ENCODE measurements around the gene MEIS2. TPM values are rescaled to one million over a fixed set of nuclear protein-coding genes. Genes with fewer than 3 reads are reported as not detected.
A peak's percentile ranks its signal among the peaks of the same experiment; 100 is the strongest.

MEIS2 gene
- total and polyA plus RNA-seq, 2 of the 13 experiments (the other 11 are each of a cell fraction or from before 2014, with no cell fraction given) = 10.7 to 12.4 TPM

DNA sequence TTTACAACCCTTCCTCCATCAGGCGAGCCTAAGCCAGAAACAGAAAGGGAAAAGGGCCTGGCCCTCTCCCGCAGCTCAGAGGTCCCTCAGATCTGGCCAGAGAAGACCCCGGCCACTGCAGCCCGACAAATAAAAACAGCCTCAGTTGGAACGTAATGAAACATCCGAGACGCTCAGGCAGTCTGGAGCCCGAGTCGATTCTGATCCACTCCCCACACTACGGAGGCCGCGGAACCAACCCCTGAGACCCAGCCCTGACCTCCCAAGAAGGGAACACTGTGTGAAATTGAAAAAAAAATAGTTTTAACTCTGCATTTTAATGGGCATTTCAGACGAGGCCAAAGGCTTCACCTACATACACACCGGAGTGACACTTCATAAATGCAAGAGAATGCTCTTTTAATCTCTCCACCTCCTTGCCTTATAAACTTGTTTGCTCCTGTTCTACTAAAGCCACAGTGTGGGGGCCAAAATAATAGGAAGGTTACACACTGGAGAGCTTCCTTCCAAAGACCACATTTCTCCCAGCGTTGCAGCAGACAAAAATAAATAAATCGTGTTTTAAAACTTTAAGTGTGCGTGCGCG lies 3.7 kb downstream of the MEIS2 start:
- Histone ChIP-seq H3K27me3 (ENCODE audit: control insufficient read depth in 1 of 2, insufficient read depth in 2 of 2, low read length in 2 of 2) (no peaks in the 10 kb centered on the region; a peak in 1 of 5 replicates), H3K27ac (ENCODE audit: extremely low read length, insufficient read depth, low read length) (no peak overlapping the region), H3K9me3 (ENCODE audit: low read length) (no peaks in the 10 kb centered on the region), H3K4me3 (replicated peaks in 1 of 3; ENCODE audit: insufficient read depth in 1 of 3, low read depth in 2 of 3, low read length in 3 of 3) (peak overlapping the region in 1 of 3 experiments; percentile 83; a peak in 2 of 6 replicates), H3K36me3 (replicated peaks in 1 of 2; ENCODE audit: control insufficient read depth in 1 of 2, insufficient read depth in 2 of 2, low read length in 2 of 2) (peaks cover 0 to 14% of the 10 kb centered on the region in 2 experiments; a peak in 2 of 5 replicates), H3K4me2 (ENCODE audit: low read depth, low read length) (peak overlapping the region; percentile 89), H3K79me2 (ENCODE audit: insufficient read depth, low read length) (peaks cover 6% of the 10 kb centered on the region), H3K9ac (ENCODE audit: insufficient read depth, low read depth, low read length) (peak overlapping the region; percentile 78; the same call in 1 of the 2 replicates), H3K4me1 (ENCODE audit: insufficient read depth, low read length) (peaks cover 25% of the 10 kb centered on the region), H4K20me1 (ENCODE audit: insufficient read depth, low read length) (no peaks in the 10 kb centered on the region), H2AFZ (ENCODE audit: low read length) (no peak overlapping the region)
- TF ChIP-seq ZNF577 (CRISPR knock-in tag; IDR thresholded peaks at IDR 0.05; ENCODE audit: borderline replicate concordance, low read depth) (no peak), ZNF124 (CRISPR knock-in tag; IDR thresholded peaks at IDR 0.05) (no peak), WIZ (CRISPR knock-in tag; IDR thresholded peaks at IDR 0.05) (no peak), ZNF225 (CRISPR knock-in tag; IDR thresholded peaks at IDR 0.05) (no peak), MYNN (CRISPR knock-in tag; IDR thresholded peaks at IDR 0.05; ENCODE audit: low read depth) (no peak), BHLHE40 (IDR thresholded peaks at IDR 0.05; ENCODE audit: low read length) (no peak), ZNF563 (CRISPR knock-in tag; IDR thresholded peaks at IDR 0.05) (no peak), IKZF1 (IDR thresholded peaks at IDR 0.05) (no peak), ZNF446 (CRISPR knock-in tag; IDR thresholded peaks at IDR 0.05) (no peak)
- TF ChIP-seq, protein P1, sequence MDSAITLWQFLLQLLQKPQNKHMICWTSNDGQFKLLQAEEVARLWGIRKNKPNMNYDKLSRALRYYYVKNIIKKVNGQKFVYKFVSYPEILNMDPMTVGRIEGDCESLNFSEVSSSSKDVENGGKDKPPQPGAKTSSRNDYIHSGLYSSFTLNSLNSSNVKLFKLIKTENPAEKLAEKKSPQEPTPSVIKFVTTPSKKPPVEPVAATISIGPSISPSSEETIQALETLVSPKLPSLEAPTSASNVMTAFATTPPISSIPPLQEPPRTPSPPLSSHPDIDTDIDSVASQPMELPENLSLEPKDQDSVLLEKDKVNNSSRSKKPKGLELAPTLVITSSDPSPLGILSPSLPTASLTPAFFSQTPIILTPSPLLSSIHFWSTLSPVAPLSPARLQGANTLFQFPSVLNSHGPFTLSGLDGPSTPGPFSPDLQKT (CRISPR knock-in tag; IDR thresholded peaks at IDR 0.05; ENCODE audit: borderline replicate concordance) = no peak
- WGBS (ENCODE audit: low lambda C conversion rate) = 76% methylated on average over 19 of the region's 19 CpGs
- ATAC-seq (no peak), FAIRE-seq (no peak), DNase-seq (ENCODE audit: low spot score) (no peak)
- ChIA-PET POLR2A (no interaction called here), CTCF (ENCODE audit: low intra/inter-chr PET ratio, low total read pairs) (no interaction called here)
- TSS peak; percentile 17 for BruUV-seq (replicated peaks)
- in situ Hi-C loops (cut with HindIII; ENCODE audit: extremely low pct_ligation_motif_present, low pct_unique_long_range_greater_than_20kb) (loop anchor here (10.0 kb wide), 1 partner anchor 52 kb away; no protein-coding TSS in a partner anchor), intact Hi-C loops (cut with micrococcal nuclease; ENCODE audit: unreplicated experiment) (no loop called here)

Measured in HepG2 (cell line).